ENCODE results near the gene CRYBB1. TPM values are rescaled to one million over a fixed set of nuclear protein-coding genes. Genes with fewer than 3 reads are reported as not detected.

The CRYBB1 gene
- polyA plus RNA-seq (2011; rRNA removed) (not detected in 2 replicates), polyA minus RNA-seq (2011; rRNA and poly(A)+ RNA removed) (not detected in 2 replicates)

DNA sequence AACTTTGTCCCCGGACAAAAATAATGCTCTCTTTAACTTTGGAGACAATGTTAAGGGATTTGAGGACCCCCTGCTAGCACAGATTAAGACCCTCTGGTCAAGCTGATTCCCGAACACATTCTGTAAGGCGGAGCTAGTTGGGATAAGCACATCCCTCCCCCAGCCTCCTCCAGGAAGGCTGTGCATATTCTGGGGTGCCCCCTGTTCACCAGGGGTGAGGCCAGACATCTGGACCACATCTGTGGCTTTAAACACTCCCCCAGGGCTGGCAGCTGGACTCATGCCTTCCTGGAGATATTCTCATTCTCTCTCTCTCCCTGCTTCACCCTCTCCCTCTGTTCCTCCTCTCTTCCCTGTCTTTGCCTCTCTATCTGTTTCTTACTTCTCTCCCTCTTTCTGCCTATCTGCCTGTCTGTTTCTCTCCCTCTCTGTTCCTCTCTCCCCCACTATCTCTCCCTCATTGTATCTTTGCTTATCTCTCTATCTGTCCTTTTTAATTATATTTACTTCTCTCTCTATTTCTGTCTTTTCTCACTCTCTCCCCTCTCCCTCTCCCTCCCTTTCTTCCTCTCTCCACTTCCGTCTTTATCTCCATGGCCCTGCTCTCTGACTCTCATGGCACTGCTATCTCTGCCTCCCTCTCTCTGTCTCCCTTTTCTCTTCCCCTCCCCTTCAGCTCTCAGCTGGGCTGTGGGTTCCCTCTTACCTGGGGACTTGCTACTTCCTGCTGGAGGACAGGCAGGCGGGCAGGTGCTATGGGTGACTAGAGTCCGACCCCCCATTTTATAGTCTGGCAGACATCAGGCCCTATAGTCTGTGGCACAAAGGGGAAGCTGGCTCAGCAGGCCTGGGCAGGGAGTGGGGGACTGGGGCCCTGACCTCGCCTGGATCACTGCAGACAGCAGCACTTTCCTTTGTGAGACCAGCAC, at the start of gene CRYBB1:
CRYBB1 (minus strand) TSS at position 757 of the 929 bp plus-strand sequence. CDS start 1,708 bp downstream, outside the sequence.
- TF ChIP-seq, protein P1, sequence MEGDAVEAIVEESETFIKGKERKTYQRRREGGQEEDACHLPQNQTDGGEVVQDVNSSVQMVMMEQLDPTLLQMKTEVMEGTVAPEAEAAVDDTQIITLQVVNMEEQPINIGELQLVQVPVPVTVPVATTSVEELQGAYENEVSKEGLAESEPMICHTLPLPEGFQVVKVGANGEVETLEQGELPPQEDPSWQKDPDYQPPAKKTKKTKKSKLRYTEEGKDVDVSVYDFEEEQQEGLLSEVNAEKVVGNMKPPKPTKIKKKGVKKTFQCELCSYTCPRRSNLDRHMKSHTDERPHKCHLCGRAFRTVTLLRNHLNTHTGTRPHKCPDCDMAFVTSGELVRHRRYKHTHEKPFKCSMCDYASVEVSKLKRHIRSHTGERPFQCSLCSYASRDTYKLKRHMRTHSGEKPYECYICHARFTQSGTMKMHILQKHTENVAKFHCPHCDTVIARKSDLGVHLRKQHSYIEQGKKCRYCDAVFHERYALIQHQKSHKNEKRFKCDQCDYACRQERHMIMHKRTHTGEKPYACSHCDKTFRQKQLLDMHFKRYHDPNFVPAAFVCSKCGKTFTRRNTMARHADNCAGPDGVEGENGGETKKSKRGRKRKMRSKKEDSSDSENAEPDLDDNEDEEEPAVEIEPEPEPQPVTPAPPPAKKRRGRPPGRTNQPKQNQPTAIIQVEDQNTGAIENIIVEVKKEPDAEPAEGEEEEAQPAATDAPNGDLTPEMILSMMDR (IDR thresholded peaks at IDR 0.05; ENCODE audit: low read depth, low read length), result no peak
- H3K4me3 ChIP-seq (ENCODE audit: low read depth, low read length), result no peak within 1 kb of the TSS
- DNase-seq (ENCODE audit: low read depth, low spot score), result no peak
- no peak within 1 kb of the TSS for H3K27ac ChIP-seq (ENCODE audit: low read depth, low read length)
- H3K9me3 ChIP-seq (ENCODE audit: control insufficient read depth, insufficient read depth, low read length), result no peaks in the 10 kb centered on the region
- peaks cover 12% of the 10 kb centered on the region for H3K27me3 ChIP-seq (ENCODE audit: control insufficient read depth, insufficient read depth, low read length)
- ChIA-PET POLR2A (interaction anchor here (0.6 kb wide), 1 partner anchor 26 kb away, joined by 5 read pairs; no protein-coding TSS in a partner anchor), CTCF (no interaction called here)

- Histone ChIP-seq H3K4me3 (ENCODE audit: low read depth, low read length) (no peak overlapping the region), H3K9me3 (ENCODE audit: control insufficient read depth, insufficient read depth, low read length) (no peaks in the 10 kb centered on the region), H3K27ac (ENCODE audit: low read depth, low read length) (no peak overlapping the region), H3K27me3 (ENCODE audit: control insufficient read depth, insufficient read depth, low read length) (no peaks in the 10 kb centered on the region)
- no peak for DNase-seq (ENCODE audit: low read depth, low spot score)
- ChIA-PET CTCF (interaction anchor here (0.7 to 4.8 kb wide), 3 partner anchors 12 to 303 kb away, joined by 4 to 69 read pairs (median 12); no protein-coding TSS in a partner anchor), POLR2A (no interaction called here)
- TF ChIP-seq, protein P1 (IDR thresholded peaks at IDR 0.05; ENCODE audit: low read depth, low read length), result no peak
These were observed 49.3 kb upstream of the CRYBB1 start for GRCh38 chr22:26667140-26667539.

- TF ChIP-seq, protein P1 (IDR thresholded peaks at IDR 0.05; ENCODE audit: low read depth, low read length), result no peak
- H3K9me3 ChIP-seq (ENCODE audit: control insufficient read depth, insufficient read depth, low read length), result no peaks in the 10 kb centered on the region
- no peak for DNase-seq (ENCODE audit: low read depth, low spot score)
- H3K4me3 ChIP-seq (ENCODE audit: low read depth, low read length), result no peak overlapping the region
- H3K27ac ChIP-seq (ENCODE audit: low read depth, low read length), result no peak overlapping the region
- ChIA-PET CTCF (interaction anchor here (0.6 to 4.8 kb wide), 25 partner anchors 8 to 303 kb away, joined by 3 to 69 read pairs (median 5); partner anchors contain the start of genes HPS4, MIAT, SRRD and TFIP11), POLR2A (interaction anchor here (0.6 kb wide), 1 partner anchor 164 kb away, joined by 3 read pairs; no protein-coding TSS in a partner anchor)
- H3K27me3 ChIP-seq (ENCODE audit: control insufficient read depth, insufficient read depth, low read length), result no peaks in the 10 kb centered on the region
These were observed 48.0 kb upstream of the CRYBB1 start for GRCh38 chr22:26665813-26666231.

DNA sequence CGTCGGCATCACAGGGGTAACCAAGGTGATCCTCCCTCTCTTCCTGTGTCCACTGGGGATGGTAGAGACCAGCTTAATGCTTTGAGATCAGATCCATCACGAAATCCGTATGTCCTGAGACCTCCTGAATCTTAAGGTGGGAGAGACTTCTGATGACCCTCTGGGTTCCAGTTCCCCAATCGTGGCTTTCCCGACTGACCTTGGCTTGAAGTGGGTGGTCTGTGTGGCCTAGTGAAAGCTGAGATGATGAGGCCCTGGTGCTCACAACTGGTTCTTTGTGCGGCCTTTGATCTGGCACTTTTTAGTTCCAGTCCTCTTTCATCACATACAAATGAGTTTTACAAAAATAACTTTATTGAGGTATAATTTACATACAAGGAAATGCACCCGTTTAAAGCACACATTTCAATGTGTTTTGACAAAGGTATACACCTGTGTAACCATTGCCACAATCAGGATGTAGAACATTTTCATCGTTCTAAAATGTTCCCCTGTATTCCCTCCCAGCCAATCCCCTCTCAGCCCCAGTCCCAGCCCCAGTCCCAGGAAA, 45.6 kb upstream of the CRYBB1 start:
- ChIA-PET POLR2A (no interaction called here), CTCF (interaction anchor here (0.6 to 4.8 kb wide), 5 partner anchors 9 to 299 kb away, joined by 3 to 69 read pairs (median 10); no protein-coding TSS in a partner anchor)
- no peaks in the 10 kb centered on the region for H3K27me3 ChIP-seq (ENCODE audit: control insufficient read depth, insufficient read depth, low read length)
- DNase-seq (ENCODE audit: low read depth, low spot score), result no peak
- no peak overlapping the region for H3K4me3 ChIP-seq (ENCODE audit: low read depth, low read length)
- TF ChIP-seq, protein P1 (IDR thresholded peaks at IDR 0.05; ENCODE audit: low read depth, low read length), result no peak
- H3K27ac ChIP-seq (ENCODE audit: low read depth, low read length), result no peak overlapping the region
- H3K9me3 ChIP-seq (ENCODE audit: control insufficient read depth, insufficient read depth, low read length), result no peaks in the 10 kb centered on the region

Measured in AG04450 (cell line).